ENCODE results near the gene MAN2B2. TPM values are rescaled to one million over a fixed set of nuclear protein-coding genes. Genes with fewer than 3 reads are reported as not detected.

Gene MAN2B2
- total RNA-seq, 1 experiment from 2014 or later: 20.1 TPM

- Histone ChIP-seq H3K9me3 (ENCODE audit: low read length) (no peaks in the 10 kb centered on the region), H3K9me2 (replicated peaks; ENCODE audit: insufficient read depth, low read length) (no peaks in the 10 kb centered on the region), H3K4me1 (ENCODE audit: low read length) (peaks cover 12% of the 10 kb centered on the region), H3K27ac (ENCODE audit: low read length) (peak overlapping the region; percentile 51; the same call in 1 of the 2 replicates), H2AFZ (ENCODE audit: low read length) (no peak overlapping the region; the same call in 1 of the 2 replicates), H3K4me3 (ENCODE audit: low read length) (no peak overlapping the region), H4K20me1 (ENCODE audit: insufficient read depth, low read depth, low read length) (no peaks in the 10 kb centered on the region), H3K4me2 (ENCODE audit: low read depth, low read length, poor library complexity, severe bottlenecking) (no peak overlapping the region), H3K79me2 (ENCODE audit: low read length) (no peaks in the 10 kb centered on the region), H3K36me3 (ENCODE audit: insufficient read depth, low read length) (no peaks in the 10 kb centered on the region), H3K27me3 (ENCODE audit: low read length) (no peaks in the 10 kb centered on the region), H3K9ac (ENCODE audit: low read length) (peak overlapping the region; percentile 42; the same call in 1 of the 2 replicates)
- peak; percentile 70 for DNase-seq
These were observed 58.3 kb downstream of the MAN2B2 start for GRCh38 chr4:6633091-6633906.

GRCh38 chr4:6634746-6635145, 59.8 kb downstream of the MAN2B2 start:
- DNase-seq: no peak
- no peak overlapping the region for H3K4me3 ChIP-seq (ENCODE audit: low read length)
- no peaks in the 10 kb centered on the region for H4K20me1 ChIP-seq (ENCODE audit: insufficient read depth, low read depth, low read length)
- H2AFZ ChIP-seq (ENCODE audit: low read length): no peak overlapping the region
- no peaks in the 10 kb centered on the region for H3K79me2 ChIP-seq (ENCODE audit: low read length)
- peaks cover 12% of the 10 kb centered on the region for H3K4me1 ChIP-seq (ENCODE audit: low read length)
- H3K9me3 ChIP-seq (ENCODE audit: low read length): no peaks in the 10 kb centered on the region
- no peak overlapping the region for H3K27ac ChIP-seq (ENCODE audit: low read length)
- H3K36me3 ChIP-seq (ENCODE audit: insufficient read depth, low read length): no peaks in the 10 kb centered on the region
- H3K4me2 ChIP-seq (ENCODE audit: low read depth, low read length, poor library complexity, severe bottlenecking): no peak overlapping the region
- H3K9me2 ChIP-seq (replicated peaks; ENCODE audit: insufficient read depth, low read length): no peaks in the 10 kb centered on the region
- no peaks in the 10 kb centered on the region for H3K27me3 ChIP-seq (ENCODE audit: low read length)
- H3K9ac ChIP-seq (ENCODE audit: low read length): no peak overlapping the region

- Histone ChIP-seq H4K20me1 (ENCODE audit: insufficient read depth, low read depth, low read length) (peaks cover 24% of the 10 kb centered on the region), H3K27me3 (ENCODE audit: low read length) (no peaks in the 10 kb centered on the region), H3K4me2 (ENCODE audit: low read depth, low read length, poor library complexity, severe bottlenecking) (peak overlapping the region; percentile 88), H3K9ac (ENCODE audit: low read length) (no peak overlapping the region), H3K79me2 (ENCODE audit: low read length) (peaks cover 14% of the 10 kb centered on the region), H3K27ac (ENCODE audit: low read length) (no peak overlapping the region), H3K9me3 (ENCODE audit: low read length) (no peaks in the 10 kb centered on the region), H3K4me3 (ENCODE audit: low read length) (no peak overlapping the region), H3K9me2 (replicated peaks; ENCODE audit: insufficient read depth, low read length) (no peaks in the 10 kb centered on the region), H2AFZ (ENCODE audit: low read length) (no peak overlapping the region), H3K4me1 (ENCODE audit: low read length) (peaks cover 16% of the 10 kb centered on the region), H3K36me3 (ENCODE audit: insufficient read depth, low read length) (peaks cover 19% of the 10 kb centered on the region)
- no peak for DNase-seq
These were observed 64.2 kb downstream of the MAN2B2 start for GRCh38 chr4:6639137-6639680.

GRCh38 chr4:6640292-6641163, 65.5 kb downstream of the MAN2B2 start, which contains the start of gene MRFAP1:
MRFAP1 (plus strand) TSS chr4:6640685; CDS start chr4:6640863, 178 bp downstream.
- H3K4me3 ChIP-seq (ENCODE audit: low read length): peak within 1 kb of the TSS; percentile 80
- peak within 1 kb of the TSS; percentile 84 for H3K27ac ChIP-seq (ENCODE audit: low read length)
- H3K9me2 ChIP-seq (replicated peaks; ENCODE audit: insufficient read depth, low read length): no peaks in the 10 kb centered on the region
- H2AFZ ChIP-seq (ENCODE audit: low read length): peak within 1 kb of the TSS; percentile 89; the same call in 1 of the 2 replicates
- H3K4me1 ChIP-seq (ENCODE audit: low read length): peaks cover 16% of the 10 kb centered on the region
- DNase-seq: peak; percentile 98
- peaks cover 14% of the 10 kb centered on the region for H3K79me2 ChIP-seq (ENCODE audit: low read length)
- H3K4me2 ChIP-seq (ENCODE audit: low read depth, low read length, poor library complexity, severe bottlenecking): peak within 1 kb of the TSS; percentile 88
- H3K27me3 ChIP-seq (ENCODE audit: low read length): no peaks in the 10 kb centered on the region
- peaks cover 19% of the 10 kb centered on the region for H3K36me3 ChIP-seq (ENCODE audit: insufficient read depth, low read length)
- peak within 1 kb of the TSS; percentile 94 for H3K9ac ChIP-seq (ENCODE audit: low read length)
- no peaks in the 10 kb centered on the region for H3K9me3 ChIP-seq (ENCODE audit: low read length)
- H4K20me1 ChIP-seq (ENCODE audit: insufficient read depth, low read depth, low read length): peaks cover 24% of the 10 kb centered on the region

- Histone ChIP-seq H3K4me3 (ENCODE audit: low read length) (peak overlapping the region; percentile 80), H3K4me1 (ENCODE audit: low read length) (peaks cover 16% of the 10 kb centered on the region), H3K9ac (ENCODE audit: low read length) (peak overlapping the region; percentile 94), H3K9me3 (ENCODE audit: low read length) (no peaks in the 10 kb centered on the region), H3K27me3 (ENCODE audit: low read length) (no peaks in the 10 kb centered on the region), H2AFZ (ENCODE audit: low read length) (no peak overlapping the region), H3K79me2 (ENCODE audit: low read length) (peaks cover 14% of the 10 kb centered on the region), H3K4me2 (ENCODE audit: low read depth, low read length, poor library complexity, severe bottlenecking) (peak overlapping the region; percentile 88), H3K36me3 (ENCODE audit: insufficient read depth, low read length) (peaks cover 19% of the 10 kb centered on the region), H3K9me2 (replicated peaks; ENCODE audit: insufficient read depth, low read length) (no peaks in the 10 kb centered on the region), H3K27ac (ENCODE audit: low read length) (peak overlapping the region; percentile 84), H4K20me1 (ENCODE audit: insufficient read depth, low read depth, low read length) (peaks cover 24% of the 10 kb centered on the region)
- DNase-seq: peak; percentile 81
These were observed 66.4 kb downstream of the MAN2B2 start for GRCh38 chr4:6641164-6641970.

- Histone ChIP-seq H3K9me2 (replicated peaks; ENCODE audit: insufficient read depth, low read length) (no peaks in the 10 kb centered on the region), H3K4me1 (ENCODE audit: low read length) (peaks cover 16% of the 10 kb centered on the region), H3K4me2 (ENCODE audit: low read depth, low read length, poor library complexity, severe bottlenecking) (peak overlapping the region; percentile 88), H3K4me3 (ENCODE audit: low read length) (peak overlapping the region; percentile 80), H3K9ac (ENCODE audit: low read length) (peak overlapping the region; percentile 94), H3K27me3 (ENCODE audit: low read length) (no peaks in the 10 kb centered on the region), H3K9me3 (ENCODE audit: low read length) (no peaks in the 10 kb centered on the region), H2AFZ (ENCODE audit: low read length) (no peak overlapping the region), H3K27ac (ENCODE audit: low read length) (no peak overlapping the region), H3K36me3 (ENCODE audit: insufficient read depth, low read length) (peaks cover 19% of the 10 kb centered on the region), H3K79me2 (ENCODE audit: low read length) (peaks cover 14% of the 10 kb centered on the region), H4K20me1 (ENCODE audit: insufficient read depth, low read depth, low read length) (peaks cover 24% of the 10 kb centered on the region)
- no peak for DNase-seq
These were observed 67.0 kb downstream of the MAN2B2 start for GRCh38 chr4:6641971-6642320.

GRCh38 chr4:6643141-6643847, 68.3 kb downstream of the MAN2B2 start:
- Histone ChIP-seq H3K27me3 (ENCODE audit: low read length) (no peaks in the 10 kb centered on the region), H3K4me1 (ENCODE audit: low read length) (peaks cover 16% of the 10 kb centered on the region), H3K9me3 (ENCODE audit: low read length) (no peaks in the 10 kb centered on the region), H2AFZ (ENCODE audit: low read length) (no peak overlapping the region), H3K36me3 (ENCODE audit: insufficient read depth, low read length) (peaks cover 19% of the 10 kb centered on the region), H3K9ac (ENCODE audit: low read length) (no peak overlapping the region), H3K79me2 (ENCODE audit: low read length) (peaks cover 14% of the 10 kb centered on the region), H3K9me2 (replicated peaks; ENCODE audit: insufficient read depth, low read length) (no peaks in the 10 kb centered on the region), H3K27ac (ENCODE audit: low read length) (no peak overlapping the region), H3K4me3 (ENCODE audit: low read length) (no peak overlapping the region), H4K20me1 (ENCODE audit: insufficient read depth, low read depth, low read length) (peaks cover 24% of the 10 kb centered on the region), H3K4me2 (ENCODE audit: low read depth, low read length, poor library complexity, severe bottlenecking) (no peak overlapping the region)
- DNase-seq: no peak
